GM12878 (cell line): ENCODE measurements around the gene BCAN. TPM values are rescaled to one million over a fixed set of nuclear protein-coding genes. Genes with fewer than 3 reads are reported as not detected.
A peak's percentile ranks its signal among the peaks of the same experiment; 100 is the strongest.

ENCODE experiments used
- ATAC-seq: fragments of 200-7000 bp; cut with Tn5 transposase; 3 replicates; pipeline ENCODE4 v1.9.1; 2020; ENCODE audit warnings: mild to moderate bottlenecking, moderate library complexity
- BruUV-seq: library from RNA; stranded (reverse); fragments of 400-500 nt; replicated peaks from 2 replicates; lab custom pipeline; 2021; lab: Mats Ljungman, UMichigan
- CTCF ChIA-PET: fragments of 300-600 bp; sonication (Branson Sonifier 250); formaldehyde crosslinking; extraction: SDS; loops from one replicate; lab custom pipeline; 2021; ENCODE audit warnings: inconsistent platforms; lab: Yijun Ruan, JAX
- POLR2A ChIA-PET: fragments of 350-600 bp; formaldehyde crosslinking; extraction: SDS; loops from one replicate; lab custom pipeline; 2021; ENCODE audit warnings: inconsistent platforms; lab: Charles Lee
- RAD21 ChIA-PET: fragments of 300-600 bp; sonication (Branson Sonifier 250); formaldehyde crosslinking; loops from one replicate; lab custom pipeline; 2023; ENCODE audit warnings: antibody characterized with exemption; ENCODE audit not compliant: unreplicated experiment; lab: Charles Lee
- SMC1A ChIA-PET: fragments of 300-600 bp; sonication (Branson Sonifier 250); formaldehyde crosslinking; loops from one replicate; lab custom pipeline; 2023; ENCODE audit not compliant: unreplicated experiment, uncharacterized antibody; lab: Charles Lee
- DNase-seq: peaks from one replicate; pipeline ENCODE4 v3.0.0-alpha.2; 2011; ENCODE audit warnings: low read depth, low spot score
- FAIRE-seq: peaks from 3 replicates; lab custom pipeline; 2011; peaks lifted over from hg19 to GRCh38; lab: Jason Lieb, UNC
- H2AFZ ChIP-seq: 2 replicates; pipeline ENCODE4 v1.6.0; 2011; ENCODE audit warnings: low read depth, low read length, control low read depth; ENCODE audit not compliant: control insufficient read depth
- H3K27ac ChIP-seq: 2 replicates; pipeline ENCODE4 v1.5.1; 2011; ENCODE audit warnings: control low read depth; ENCODE audit not compliant: control insufficient read depth, insufficient read depth
- H3K27me3 ChIP-seq, 2 experiments: replicated peaks in 1 of 2; 2 replicates each; pipeline versions ENCODE4 v1.6.0 to v1.6.1; 2011; ENCODE audit warnings: low read length in 1 of 2; ENCODE audit not compliant: control insufficient read depth in 2 of 2, insufficient read depth in 2 of 2
- H3K36me3 ChIP-seq, 2 experiments: 2 replicates each; pipeline ENCODE4 v1.5.1; 2011; ENCODE audit warnings: low read length in 1 of 2; ENCODE audit not compliant: control insufficient read depth in 2 of 2, insufficient read depth in 2 of 2
- H3K4me1 ChIP-seq: 2 replicates; pipeline ENCODE4 v1.6.1; 2011; ENCODE audit warnings: mild to moderate bottlenecking, low read length, moderate library complexity, mixed read lengths; ENCODE audit not compliant: control insufficient read depth, insufficient read depth
- H3K4me2 ChIP-seq: 2 replicates; pipeline ENCODE4 v1.6.0; 2011; ENCODE audit warnings: control low read depth; ENCODE audit not compliant: control insufficient read depth, insufficient read depth
- H3K4me3 ChIP-seq: fragments of 200-600 bp; sonication (generic); 2 replicates; pipeline ENCODE4 v1.5.1; 2016
- H3K79me2 ChIP-seq: 2 replicates; pipeline ENCODE4 v1.6.0; 2011; ENCODE audit warnings: low read length; ENCODE audit not compliant: control insufficient read depth, insufficient read depth
- H3K9ac ChIP-seq: 2 replicates; pipeline ENCODE4 v1.8.0; 2011; ENCODE audit warnings: low read length, control low read depth, mixed read lengths; ENCODE audit not compliant: control insufficient read depth, insufficient read depth
- H3K9me3 ChIP-seq: replicated peaks from 3 replicates; pipeline ENCODE4 v1.5.1; 2011; ENCODE audit warnings: mild to moderate bottlenecking, low read length; ENCODE audit not compliant: control insufficient read depth, insufficient read depth
- H4K20me1 ChIP-seq: 2 replicates; pipeline ENCODE4 v1.6.0; 2011; ENCODE audit not compliant: control insufficient read depth, insufficient read depth
- NFIC ChIP-seq: IDR thresholded peaks from 2 replicates; pipeline ENCODE4 v1.6.1; 2012; ENCODE audit warnings: low read depth, mild to moderate bottlenecking, inconsistent platforms, low read length, moderate library complexity
- PAX5 ChIP-seq: IDR thresholded peaks from 2 replicates; pipeline ENCODE4 v1.6.1; 2011; ENCODE audit warnings: low read depth, low read length, borderline replicate concordance
- RUNX3 ChIP-seq: IDR thresholded peaks from 2 replicates; pipeline ENCODE4 v1.6.1; 2012; ENCODE audit warnings: low read length, inconsistent platforms
- SMC3 ChIP-seq: IDR thresholded peaks from 2 replicates; pipeline ENCODE4 v1.6.1; 2011; ENCODE audit warnings: low read length, improper control_type of control experiment, borderline replicate concordance
- TBL1XR1 ChIP-seq: IDR thresholded peaks from 2 replicates; pipeline ENCODE4 v1.6.1; 2012; ENCODE audit warnings: low read depth, low read length, improper control_type of control experiment
- WGBS: methylation state at CpG from one replicate; pipeline ENCODE4 v1.1.6; 2016; ENCODE audit warnings: low lambda C conversion rate; ENCODE audit not compliant: insufficient replicate concordance, insufficient coverage; ENCODE audit errors: missing lambda C conversion rate; 5-methylcytosine and 5-hydroxymethylcytosine counted together
- in situ Hi-C: fragments of 300-500 bp; cut with MboI; formaldehyde crosslinking; loops from 9 replicates; pipeline ENCODE4 v1.14.3; 2018; ENCODE audit warnings: mixed read lengths
- intact Hi-C: fragments of 100-400 bp; cut with micrococcal nuclease; formaldehyde crosslinking; loops from one replicate; pipeline ENCODE4 v1.14.2; 2022; ENCODE audit not compliant: unreplicated experiment
- polyA plus RNA-seq, 11 experiments: library from polyadenylated mRNA; depleted of rRNA in 4 of 11; unstranded in 6 of 11; stranded (reverse) in 5 of 11; fragments of >200 nt; fragmentation: Nextera tagmentation in 4 of 11; fragmentation: Illumina TruSeq in 1 of 11; extraction: Ambion mirVana in 4 of 11; extraction: Trizol in 1 of 11; gene quantifications; 1 replicate in 1 of 11; 2 replicates in 10 of 11; pipeline versions ENCODE4 v1.2.1 to v1.2.3, GENCODE V29; 2011 to 2016; ENCODE audit warnings: inconsistent platforms in 2 of 11, missing spikeins in 2 of 11, low read depth in 1 of 11
- total RNA-seq, 4 experiments: library from RNA; depleted of rRNA in 3 of 4; stranded (reverse); fragments of >200 nt in 3 of 4; fragmentation: Illumina TruSeq in 1 of 4; extraction: Trizol in 1 of 4; gene quantifications; 2 replicates each; pipeline versions ENCODE4 v1.2.1 to v1.2.3, GENCODE V29; 2013 to 2021
- TF ChIP-seq, protein P1 (sequence below), 3 experiments: IDR thresholded peaks in 2 of 3; conservative IDR thresholded peaks in 1 of 3; 2 replicates each; pipeline ENCODE4 v1.5.1; 2011; ENCODE audit warnings: low read depth in 3 of 3, low read length in 3 of 3, mild to moderate bottlenecking in 3 of 3, control low read depth in 2 of 3, moderate library complexity in 2 of 3, inconsistent platforms in 1 of 3, mixed read lengths in 1 of 3; ENCODE audit not compliant: control insufficient read depth in 2 of 3, insufficient read depth in 1 of 3; ENCODE audit errors: extremely low read depth in 1 of 3
- TF ChIP-seq, protein P2 (sequence below): fragments of 450-650 bp; IDR thresholded peaks from 2 replicates; pipeline ENCODE4 v1.6.1; 2017; ENCODE audit warnings: antibody characterized with exemption, mild to moderate bottlenecking, moderate library complexity

The BCAN gene
- total and polyA plus RNA-seq, 10 of the 15 experiments (the other 5 are each of a cell fraction or from before 2014, with no cell fraction given): 0.05 to 1.3 (median 0.18) TPM; not detected in 1

- no peak overlapping the region for H3K27ac ChIP-seq
Observed at GRCh38 chr1:156616463-156616862, 25.5 kb upstream of the BCAN start.

DNA sequence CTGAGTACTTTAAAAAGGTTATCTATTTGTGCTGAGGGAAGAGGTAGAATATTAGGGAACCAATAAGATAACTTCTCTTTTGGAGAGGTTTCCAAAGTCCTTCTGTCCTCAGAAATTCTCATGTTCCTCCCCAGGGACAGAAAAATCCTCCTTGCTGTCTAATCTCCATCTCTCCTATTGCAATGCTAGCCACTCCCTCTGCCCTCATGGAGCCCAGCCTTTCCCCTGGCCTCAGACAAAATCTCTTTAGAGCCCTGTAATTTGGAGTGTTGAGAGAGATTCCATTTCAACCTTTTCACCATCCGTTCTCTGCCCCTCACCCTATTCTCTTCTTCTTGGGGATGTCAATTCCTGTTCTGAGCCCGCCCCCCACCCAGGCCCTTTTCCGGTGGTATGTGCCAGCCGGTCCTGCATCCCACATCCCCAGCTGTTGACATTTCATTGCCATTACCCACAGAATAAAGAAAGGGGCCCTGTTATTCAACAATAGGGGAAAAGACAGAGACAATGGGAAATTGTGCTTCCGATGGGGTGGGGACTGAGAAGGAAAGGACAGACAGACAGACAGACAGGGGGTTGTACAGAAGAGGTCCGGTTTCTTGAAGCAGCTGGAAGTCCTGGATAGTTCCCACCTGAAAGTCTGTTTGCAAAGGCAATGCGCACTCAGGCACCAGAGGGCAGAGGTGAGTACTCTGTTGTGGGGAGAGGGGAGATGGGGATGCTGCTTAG lies 22.9 kb upstream of the BCAN start, which contains the start of gene HAPLN2:
TSS of gene HAPLN2 (plus strand) at position 563 of the 729 bp plus-strand sequence. CDS start 4,076 bp downstream, outside the sequence.
- Histone ChIP-seq H3K4me3 (no peak within 1 kb of the TSS), H3K4me1 (no peaks in the 10 kb centered on the region; the same call in 1 of the 2 replicates), H4K20me1 (no peaks in the 10 kb centered on the region), H3K27me3 (peaks cover 10% of the 10 kb centered on the region in 2 experiments), H3K27ac (no peak within 1 kb of the TSS), H3K4me2 (no peak within 1 kb of the TSS), H3K9me3 (no peaks in the 10 kb centered on the region), H3K36me3 (no peaks in the 10 kb centered on the region), H2AFZ (no peak within 1 kb of the TSS), H3K9ac (no peak within 1 kb of the TSS), H3K79me2 (no peaks in the 10 kb centered on the region)
- ATAC-seq (peak; percentile 68), DNase-seq (no peak), FAIRE-seq (peak; percentile 76)
- no TSS peak for BruUV-seq
- intact Hi-C loops: no loop called here
- ChIA-PET CTCF (interaction anchor here (1.2 to 3.0 kb wide), 11 partner anchors 8 to 233 kb away, joined by 3 to 16 read pairs (median 5); partner anchors contain the start of gene CRABP2), RAD21 (interaction anchor here (1.1 kb wide), 1 partner anchor 38 kb away, joined by 3 read pairs; no protein-coding TSS in a partner anchor), POLR2A (no interaction called here), SMC1A (interaction anchor here (0.8 kb wide), 1 partner anchor 45 kb away, joined by 3 read pairs; no protein-coding TSS in a partner anchor)
- TF ChIP-seq SMC3: peak; percentile 27; the same call in 1 of the 2 replicates
- TF ChIP-seq, protein P1, sequence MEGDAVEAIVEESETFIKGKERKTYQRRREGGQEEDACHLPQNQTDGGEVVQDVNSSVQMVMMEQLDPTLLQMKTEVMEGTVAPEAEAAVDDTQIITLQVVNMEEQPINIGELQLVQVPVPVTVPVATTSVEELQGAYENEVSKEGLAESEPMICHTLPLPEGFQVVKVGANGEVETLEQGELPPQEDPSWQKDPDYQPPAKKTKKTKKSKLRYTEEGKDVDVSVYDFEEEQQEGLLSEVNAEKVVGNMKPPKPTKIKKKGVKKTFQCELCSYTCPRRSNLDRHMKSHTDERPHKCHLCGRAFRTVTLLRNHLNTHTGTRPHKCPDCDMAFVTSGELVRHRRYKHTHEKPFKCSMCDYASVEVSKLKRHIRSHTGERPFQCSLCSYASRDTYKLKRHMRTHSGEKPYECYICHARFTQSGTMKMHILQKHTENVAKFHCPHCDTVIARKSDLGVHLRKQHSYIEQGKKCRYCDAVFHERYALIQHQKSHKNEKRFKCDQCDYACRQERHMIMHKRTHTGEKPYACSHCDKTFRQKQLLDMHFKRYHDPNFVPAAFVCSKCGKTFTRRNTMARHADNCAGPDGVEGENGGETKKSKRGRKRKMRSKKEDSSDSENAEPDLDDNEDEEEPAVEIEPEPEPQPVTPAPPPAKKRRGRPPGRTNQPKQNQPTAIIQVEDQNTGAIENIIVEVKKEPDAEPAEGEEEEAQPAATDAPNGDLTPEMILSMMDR (IDR thresholded peaks at IDR 0.05 in 2 of 3, conservative IDR thresholded peaks at IDR 0.05 in 1 of 3; ENCODE audit: control insufficient read depth in 2 of 3, extremely low read depth in 1 of 3, insufficient read depth in 1 of 3, low read depth in 3 of 3, low read length in 3 of 3): peak; percentile 48 to 60 (median 53)
- TF ChIP-seq, protein P2, sequence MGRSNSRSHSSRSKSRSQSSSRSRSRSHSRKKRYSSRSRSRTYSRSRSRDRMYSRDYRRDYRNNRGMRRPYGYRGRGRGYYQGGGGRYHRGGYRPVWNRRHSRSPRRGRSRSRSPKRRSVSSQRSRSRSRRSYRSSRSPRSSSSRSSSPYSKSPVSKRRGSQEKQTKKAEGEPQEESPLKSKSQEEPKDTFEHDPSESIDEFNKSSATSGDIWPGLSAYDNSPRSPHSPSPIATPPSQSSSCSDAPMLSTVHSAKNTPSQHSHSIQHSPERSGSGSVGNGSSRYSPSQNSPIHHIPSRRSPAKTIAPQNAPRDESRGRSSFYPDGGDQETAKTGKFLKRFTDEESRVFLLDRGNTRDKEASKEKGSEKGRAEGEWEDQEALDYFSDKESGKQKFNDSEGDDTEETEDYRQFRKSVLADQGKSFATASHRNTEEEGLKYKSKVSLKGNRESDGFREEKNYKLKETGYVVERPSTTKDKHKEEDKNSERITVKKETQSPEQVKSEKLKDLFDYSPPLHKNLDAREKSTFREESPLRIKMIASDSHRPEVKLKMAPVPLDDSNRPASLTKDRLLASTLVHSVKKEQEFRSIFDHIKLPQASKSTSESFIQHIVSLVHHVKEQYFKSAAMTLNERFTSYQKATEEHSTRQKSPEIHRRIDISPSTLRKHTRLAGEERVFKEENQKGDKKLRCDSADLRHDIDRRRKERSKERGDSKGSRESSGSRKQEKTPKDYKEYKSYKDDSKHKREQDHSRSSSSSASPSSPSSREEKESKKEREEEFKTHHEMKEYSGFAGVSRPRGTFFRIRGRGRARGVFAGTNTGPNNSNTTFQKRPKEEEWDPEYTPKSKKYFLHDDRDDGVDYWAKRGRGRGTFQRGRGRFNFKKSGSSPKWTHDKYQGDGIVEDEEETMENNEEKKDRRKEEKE: no peak
- TF ChIP-seq RUNX3: no peak
- WGBS: 6% methylated on average over 7 of the region's 7 CpGs
- in situ Hi-C loops: no loop called here

More at GRCh38 chr1:156616463-156616862, 25.5 kb upstream of the BCAN start:
- H3K27me3 ChIP-seq: peaks cover 3 to 8% of the 10 kb centered on the region in 2 experiments; a peak in 3 of 4 replicates
- ChIA-PET CTCF (interaction anchor here (1.4 to 3.0 kb wide), 4 partner anchors 8 to 162 kb away, joined by 4 to 19 read pairs (median 6); no protein-coding TSS in a partner anchor), RAD21 (interaction anchor here (0.8 kb wide), 1 partner anchor 11 kb away, joined by 3 read pairs; no protein-coding TSS in a partner anchor), SMC1A (interaction anchor here (1.0 to 1.1 kb wide), 2 partner anchors 26 to 159 kb away, joined by 3 to 4 read pairs; no protein-coding TSS in a partner anchor), POLR2A (no interaction called here)
- H3K36me3 ChIP-seq: no peaks in the 10 kb centered on the region
- H3K9ac ChIP-seq: no peak overlapping the region
- H3K9me3 ChIP-seq: no peaks in the 10 kb centered on the region
- no peaks in the 10 kb centered on the region for H3K79me2 ChIP-seq
- intact Hi-C loops (no loop called here), in situ Hi-C loops (no loop called here)
- no peaks in the 10 kb centered on the region; the same call in 1 of the 2 replicates for H3K4me1 ChIP-seq
- DNase-seq (no peak), FAIRE-seq (no peak), ATAC-seq (no peak)
- H3K4me3 ChIP-seq: no peak overlapping the region
- H2AFZ ChIP-seq: no peak overlapping the region
- BruUV-seq: no TSS peak
- no peak overlapping the region for H3K4me2 ChIP-seq
- H4K20me1 ChIP-seq: no peaks in the 10 kb centered on the region
- TF ChIP-seq TBL1XR1: no peak
- TF ChIP-seq PAX5: no peak
- TF ChIP-seq NFIC: no peak
- TF ChIP-seq, all 136 proteins: peak for 0
- 19% methylated on average over 5 of the region's 5 CpGs for WGBS
